PC-9 (cell line): Measurements from ENCODE around the gene FERD3L. TPM values are rescaled to one million over a fixed set of nuclear protein-coding genes. Genes with fewer than 3 reads are reported as not detected.

Experiments
- BruUV-seq: library from RNA; stranded (reverse); fragments of 400-500 nt; replicated peaks from 2 replicates; lab custom pipeline; 2021; lab: Mats Ljungman, UMichigan
- CTCF ChIA-PET: fragments of 300-600 bp; sonication (Branson Sonifier 250); formaldehyde crosslinking; loops from one replicate; lab custom pipeline; 2022; ENCODE audit warnings: antibody characterized with exemption; lab: Charles Lee
- POLR2A ChIA-PET: fragments of 300-600 bp; sonication (Branson Sonifier 250); formaldehyde crosslinking; loops from one replicate; lab custom pipeline; 2022; ENCODE audit warnings: antibody characterized with exemption; ENCODE audit not compliant: unreplicated experiment; lab: Charles Lee
- DNase-seq, 2 experiments: peaks; one replicate each; pipeline versions ENCODE4 v3.0.0 to v3.0.0-alpha.2; 2015 to 2022; ENCODE audit warnings: mixed read lengths in 1 of 2
- H2AFZ ChIP-seq: fragments of 200-600 bp; sonication (generic); 2 replicates; pipeline ENCODE4 v1.8.1; 2017; ENCODE audit warnings: antibody characterized with exemption
- H3F3A ChIP-seq: fragments of 200-600 bp; sonication (generic); 2 replicates; pipeline ENCODE4 v1.8.1; 2017; ENCODE audit warnings: antibody characterized with exemption, mild to moderate bottlenecking, low read depth; ENCODE audit not compliant: insufficient read depth
- H3K27ac ChIP-seq: fragments of 200-600 bp; sonication (generic); 2 replicates; pipeline ENCODE4 v1.6.1; 2016; ENCODE audit warnings: mixed run types
- H3K27me3 ChIP-seq: fragments of 200-600 bp; sonication (generic); 2 replicates; pipeline ENCODE4 v1.6.1; 2016; ENCODE audit warnings: low read depth, mixed run types; ENCODE audit not compliant: insufficient read depth
- H3K36me3 ChIP-seq: fragments of 200-600 bp; sonication (generic); 2 replicates; pipeline ENCODE4 v1.6.1; 2016; ENCODE audit warnings: low read depth, mixed run types
- H3K4me1 ChIP-seq: fragments of 200-600 bp; sonication (generic); replicated peaks from 2 replicates; pipeline ENCODE4 v1.6.1; 2016; ENCODE audit warnings: mixed run types; ENCODE audit not compliant: insufficient read depth
- H3K4me2 ChIP-seq: fragments of 200-600 bp; sonication (generic); 2 replicates; pipeline ENCODE4 v1.6.1; 2017; ENCODE audit warnings: mixed run types
- H3K4me3 ChIP-seq: fragments of 200-600 bp; sonication (generic); 2 replicates; pipeline ENCODE4 v1.6.1; 2016; ENCODE audit warnings: mixed run types
- H3K79me2 ChIP-seq: fragments of 200-600 bp; sonication (generic); 2 replicates; pipeline ENCODE4 v1.6.1; 2017; ENCODE audit warnings: low read depth, mixed run types
- H3K9me2 ChIP-seq: fragments of 200-600 bp; sonication (generic); 2 replicates; pipeline ENCODE4 v1.8.1; 2017; ENCODE audit warnings: mild to moderate bottlenecking; ENCODE audit not compliant: insufficient read depth
- H3K9me3 ChIP-seq: fragments of 200-600 bp; sonication (generic); 2 replicates; pipeline ENCODE4 v1.8.1; 2016; ENCODE audit warnings: low read depth; ENCODE audit not compliant: insufficient read depth
- H4K20me1 ChIP-seq: fragments of 200-600 bp; sonication (generic); 2 replicates; pipeline ENCODE4 v1.8.1; 2017; ENCODE audit not compliant: insufficient read depth
- CTCF ChIP-seq: fragments of 200-600 bp; sonication (generic); conservative IDR thresholded peaks from 2 replicates; pipeline ENCODE4 v1.6.1; 2017; ENCODE audit warnings: mixed run types, antibody characterized with exemption, mild to moderate bottlenecking, moderate library complexity
- EZH2 ChIP-seq: fragments of 200-600 bp; sonication (generic); IDR thresholded peaks from 2 replicates; pipeline ENCODE4 v1.8.0; 2017; ENCODE audit warnings: antibody characterized with exemption, low read depth
- intact Hi-C: fragments of 100-400 bp; cut with micrococcal nuclease; formaldehyde crosslinking; loops from one replicate; pipeline ENCODE4 v1.10.0; 2022; ENCODE audit not compliant: unreplicated experiment
- total RNA-seq: library from RNA; stranded (reverse); gene quantifications from 2 replicates; pipeline ENCODE4 v1.2.3, GENCODE V29; 2021

FERD3L gene
- total RNA-seq, 1 experiment from 2014 or later = not detected

GRCh38 chr7:19095353-19095860 lies 49.8 kb downstream of the FERD3L start:
- DNase-seq = no peak
- H2AFZ ChIP-seq = no peak overlapping the region
- no peak overlapping the region for H3K4me3 ChIP-seq
- H3K4me2 ChIP-seq = no peak overlapping the region
- H4K20me1 ChIP-seq = no peaks in the 10 kb centered on the region
- POLR2A ChIA-PET = no interaction called here
- intact Hi-C loops = no loop called here
- peaks cover 8% of the 10 kb centered on the region for H3K4me1 ChIP-seq
- no peaks in the 10 kb centered on the region for H3K9me2 ChIP-seq
- 0 out of 2 replicates have a peak, but pooled peaks cover 5% of the 10 kb centered on the region for H3F3A ChIP-seq
- H3K79me2 ChIP-seq = no peaks in the 10 kb centered on the region
- H3K27ac ChIP-seq = no peak overlapping the region
- H3K27me3 ChIP-seq = no peaks in the 10 kb centered on the region
- no TSS peak for BruUV-seq
- H3K9me3 ChIP-seq = peaks cover 7% of the 10 kb centered on the region
- H3K36me3 ChIP-seq = no peaks in the 10 kb centered on the region
- TF ChIP-seq CTCF = no peak
- TF ChIP-seq EZH2 = no peak
- CTCF ChIA-PET = no interaction called here

Other genes with a start within 250 kb of the FERD3L start
- 1.0 and 2.0 TPM in 2 replicates for gene TWIST1, start 27.8 kb downstream of the FERD3L start, total RNA-seq